Uterus (tissue), 4 donors: ENCODE measurements around the gene QKI. TPM values are rescaled to one million over a fixed set of nuclear protein-coding genes. Genes with fewer than 3 reads are reported as not detected.
"Not testable (repeated sequence)": the region's sequence is repeated elsewhere in the genome, so short reads cannot be mapped to it uniquely, and the experiment has no call there.

Experiments used
- DNase-seq, 2 donors: peaks; one replicate each; pipeline ENCODE4 v3.0.0-alpha.2; 2019 to 2020
- H3K27ac ChIP-seq, 2 donors: fragments of 200-600 bp; sonication (generic); 1 replicate in 1 of 2; 2 replicates in 1 of 2; pipeline ENCODE4 v1.5.1; 2016 to 2018
- H3K27me3 ChIP-seq, 2 donors: fragments of 200-600 bp; sonication (generic); one replicate each; pipeline ENCODE4 v1.5.1; 2018 to 2019; ENCODE audit warnings: control low read depth in 1 of 2
- H3K36me3 ChIP-seq, 2 donors: fragments of 200-600 bp; sonication (generic); one replicate each; pipeline ENCODE4 v1.5.1; 2019; ENCODE audit warnings: control low read depth in 1 of 2
- H3K4me1 ChIP-seq, 2 donors: fragments of 200-600 bp; sonication (generic); one replicate each; pipeline ENCODE4 v1.5.1; 2018 to 2019; ENCODE audit warnings: control low read depth in 1 of 2
- H3K4me3 ChIP-seq, 2 donors: fragments of 200-600 bp; sonication (generic); 1 replicate in 1 of 2; 2 replicates in 1 of 2; pipeline ENCODE4 v1.5.1; 2018 to 2019; ENCODE audit warnings: mild to moderate bottlenecking in 1 of 2
- H3K9me3 ChIP-seq, 2 donors: fragments of 200-600 bp; sonication (generic); one replicate each; pipeline ENCODE4 v1.5.1; 2019; ENCODE audit warnings: control low read depth in 1 of 2
- POLR2A ChIP-seq, 2 donors: fragments of 450-650 bp; IDR thresholded peaks; one replicate each; pipeline ENCODE4 v1.6.1; 2016; ENCODE audit warnings: antibody characterized with exemption in 2 of 2, mild to moderate bottlenecking in 1 of 2, moderate library complexity in 1 of 2
- intact Hi-C: fragments of 100-400 bp; cut with DNase I; formaldehyde crosslinking; loops from one replicate; pipeline ENCODE4 v1.15.1; 2023; ENCODE audit warnings: low total_unique reads
- total RNA-seq, 4 donors: library from RNA; depleted of rRNA in 3 of 4; stranded (reverse); fragments of >200 nt in 3 of 4; gene quantifications; one replicate each; pipeline versions ENCODE4 v1.1.0 to v1.2.4, GENCODE V29; 2014 to 2023
- TF ChIP-seq, protein P1 (sequence below), 4 experiments: fragments of 200-600 bp in 2 of 4; fragments of 450-650 bp in 2 of 4; sonication (generic) in 2 of 4; IDR thresholded peaks; one replicate each; pipeline ENCODE4 v1.5.1; 2016 to 2019; ENCODE audit warnings: antibody characterized with exemption in 4 of 4, mild to moderate bottlenecking in 2 of 4, moderate library complexity in 1 of 4
- donor health status: DM: yes; HTN: yes; CAD: no.

Gene QKI
- total RNA-seq, 4 donors from 2014 or later, result 93.5 to 213 (median 164) TPM

DNA sequence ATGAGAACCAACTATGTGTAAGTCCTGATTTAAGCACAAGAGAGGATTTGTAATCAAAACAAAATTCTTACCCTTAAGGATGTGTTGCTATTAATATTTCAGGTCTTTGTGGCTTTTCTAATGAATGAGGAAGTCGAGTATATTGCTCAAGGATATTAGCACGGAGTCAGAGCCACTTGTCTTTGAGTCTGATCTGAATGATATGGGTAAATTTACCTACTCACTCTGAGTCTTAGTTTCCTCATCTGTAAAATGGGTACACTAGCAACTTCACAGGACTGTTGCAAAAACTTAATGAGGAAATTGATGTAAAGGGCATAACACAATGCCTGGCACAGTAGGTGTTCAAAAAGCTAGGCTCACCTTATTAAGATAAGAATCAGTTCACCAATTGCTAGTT lies 30.0 kb upstream of the QKI start:
- TF ChIP-seq, protein P1, sequence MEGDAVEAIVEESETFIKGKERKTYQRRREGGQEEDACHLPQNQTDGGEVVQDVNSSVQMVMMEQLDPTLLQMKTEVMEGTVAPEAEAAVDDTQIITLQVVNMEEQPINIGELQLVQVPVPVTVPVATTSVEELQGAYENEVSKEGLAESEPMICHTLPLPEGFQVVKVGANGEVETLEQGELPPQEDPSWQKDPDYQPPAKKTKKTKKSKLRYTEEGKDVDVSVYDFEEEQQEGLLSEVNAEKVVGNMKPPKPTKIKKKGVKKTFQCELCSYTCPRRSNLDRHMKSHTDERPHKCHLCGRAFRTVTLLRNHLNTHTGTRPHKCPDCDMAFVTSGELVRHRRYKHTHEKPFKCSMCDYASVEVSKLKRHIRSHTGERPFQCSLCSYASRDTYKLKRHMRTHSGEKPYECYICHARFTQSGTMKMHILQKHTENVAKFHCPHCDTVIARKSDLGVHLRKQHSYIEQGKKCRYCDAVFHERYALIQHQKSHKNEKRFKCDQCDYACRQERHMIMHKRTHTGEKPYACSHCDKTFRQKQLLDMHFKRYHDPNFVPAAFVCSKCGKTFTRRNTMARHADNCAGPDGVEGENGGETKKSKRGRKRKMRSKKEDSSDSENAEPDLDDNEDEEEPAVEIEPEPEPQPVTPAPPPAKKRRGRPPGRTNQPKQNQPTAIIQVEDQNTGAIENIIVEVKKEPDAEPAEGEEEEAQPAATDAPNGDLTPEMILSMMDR (IDR thresholded peaks at IDR 0.05), result no peak
- TF ChIP-seq POLR2A (IDR thresholded peaks at IDR 0.05), result no peak
- no peak for DNase-seq
- H3K4me1 ChIP-seq, result no peaks in the 10 kb centered on the region
- H3K27me3 ChIP-seq, result no peaks in the 10 kb centered on the region
- no peaks in the 10 kb centered on the region for H3K9me3 ChIP-seq
- H3K27ac ChIP-seq, result no peak overlapping the region
- intact Hi-C loops, result no loop called here
- H3K4me3 ChIP-seq, result no peak overlapping the region
- H3K36me3 ChIP-seq, result no peaks in the 10 kb centered on the region

DNA sequence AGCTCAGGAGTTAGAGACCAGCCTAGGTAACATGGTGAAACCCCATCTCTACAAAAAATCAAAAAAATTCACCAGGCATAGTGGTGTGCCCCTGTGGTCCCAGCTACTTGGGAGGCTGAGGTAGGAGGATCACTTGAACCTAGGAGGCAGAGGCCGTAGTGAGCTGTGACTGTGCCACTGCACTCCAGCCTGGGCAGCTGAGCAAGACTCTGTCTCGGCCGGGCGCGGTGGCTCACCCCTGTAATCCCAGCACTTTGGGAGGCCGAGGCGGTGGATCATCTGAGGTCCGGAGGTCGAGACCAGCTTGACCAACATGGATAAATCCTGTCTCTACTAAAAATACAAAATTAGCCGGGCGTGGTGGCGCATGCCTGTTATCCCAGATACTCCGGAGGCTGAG lies 29.0 kb upstream of the QKI start:
- not testable (repeated sequence) for DNase-seq

DNA sequence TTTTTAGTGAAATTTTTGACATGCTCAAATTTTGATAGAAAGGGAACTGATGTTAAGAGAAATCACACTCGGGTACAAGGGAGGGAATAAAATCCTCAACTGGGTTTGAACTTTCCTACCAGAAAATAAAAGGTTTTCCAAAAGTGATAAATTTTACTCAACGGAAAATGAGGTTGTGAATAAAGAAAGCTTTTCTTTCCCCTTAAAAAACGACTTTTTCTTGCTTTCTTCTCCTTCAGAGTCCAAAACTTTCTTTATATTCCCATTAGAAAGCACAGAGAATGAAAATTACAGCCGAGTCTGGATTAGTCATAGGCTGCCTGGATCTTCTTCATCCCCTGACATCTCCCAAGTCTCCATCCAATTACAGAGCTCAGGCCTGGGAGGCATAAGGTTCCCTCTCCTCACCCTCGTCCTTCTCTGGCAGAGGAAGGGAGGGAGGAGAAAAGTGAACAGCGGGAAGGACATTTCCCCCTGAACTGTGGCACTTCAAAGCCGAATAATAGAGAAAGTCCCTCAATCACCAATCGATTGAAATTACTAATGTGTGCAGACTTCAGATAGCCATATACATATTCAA lies 28.1 kb upstream of the QKI start:
- H3K27me3 ChIP-seq, result no peaks in the 10 kb centered on the region
- intact Hi-C loops, result no loop called here
- no peak overlapping the region for H3K27ac ChIP-seq
- TF ChIP-seq, protein P1 (IDR thresholded peaks at IDR 0.05), result no peak
- no peak for TF ChIP-seq POLR2A (IDR thresholded peaks at IDR 0.05)
- no peaks in the 10 kb centered on the region for H3K9me3 ChIP-seq
- no peak for DNase-seq
- no peaks in the 10 kb centered on the region for H3K4me1 ChIP-seq
- no peaks in the 10 kb centered on the region for H3K36me3 ChIP-seq
- H3K4me3 ChIP-seq, result no peak overlapping the region

More for the DNA sequence above, 29.0 kb upstream of the QKI start:
- H3K27ac ChIP-seq, H3K4me1 ChIP-seq, intact Hi-C loops, H3K36me3 ChIP-seq, H3K4me3 ChIP-seq, H3K27me3 ChIP-seq, H3K9me3 ChIP-seq: not testable (repeated sequence)

DNA sequence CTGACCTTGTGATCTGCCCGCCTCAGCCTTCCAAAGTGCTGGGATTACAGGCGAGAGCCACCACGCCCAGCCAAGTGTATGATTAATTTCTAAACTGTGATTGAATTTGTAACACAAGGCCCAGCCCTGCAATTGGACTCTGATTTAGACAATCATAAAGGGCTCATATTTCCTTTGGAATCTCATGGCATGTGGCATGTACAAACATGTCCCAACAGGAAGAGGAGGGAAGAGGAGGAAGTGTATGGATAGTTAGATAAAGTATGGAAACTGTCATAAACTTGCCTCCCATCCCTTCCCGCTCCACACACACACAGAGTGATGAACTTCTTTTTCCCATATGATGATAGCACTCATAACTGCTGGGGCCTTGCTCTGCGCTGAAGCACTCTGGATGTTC lies 27.2 kb upstream of the QKI start:
- no peaks in the 10 kb centered on the region for H3K4me1 ChIP-seq
- TF ChIP-seq, protein P1 (IDR thresholded peaks at IDR 0.05), result no peak
- no peak for TF ChIP-seq POLR2A (IDR thresholded peaks at IDR 0.05)
- H3K9me3 ChIP-seq, result no peaks in the 10 kb centered on the region
- no peak for DNase-seq
- intact Hi-C loops, result no loop called here
- H3K36me3 ChIP-seq, result no peaks in the 10 kb centered on the region
- H3K27me3 ChIP-seq, result no peaks in the 10 kb centered on the region
- H3K27ac ChIP-seq, result no peak overlapping the region
- no peak overlapping the region for H3K4me3 ChIP-seq

DNA sequence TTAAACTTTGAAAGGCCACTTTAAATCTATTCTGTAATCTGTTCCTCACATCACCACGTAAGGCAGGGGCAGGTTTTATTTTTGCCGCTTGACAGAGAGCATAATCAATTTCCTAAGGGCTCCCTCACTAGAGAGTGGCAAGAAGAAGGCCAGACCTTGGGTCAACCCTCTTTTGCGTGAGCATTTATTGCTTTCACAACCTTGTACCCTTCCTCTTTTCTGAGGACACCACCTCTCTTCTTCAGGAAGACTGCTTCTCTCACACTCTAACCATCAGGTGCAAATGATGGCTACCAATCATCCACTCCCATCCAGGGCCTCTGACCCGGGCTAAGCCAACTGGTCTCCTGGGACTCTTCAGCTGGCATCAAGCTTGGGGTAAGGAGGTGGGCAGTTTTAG lies 25.2 kb upstream of the QKI start:
- intact Hi-C loops, result no loop called here
- H3K4me1 ChIP-seq, result no peaks in the 10 kb centered on the region
- H3K27ac ChIP-seq, result no peak overlapping the region
- no peaks in the 10 kb centered on the region for H3K27me3 ChIP-seq
- H3K4me3 ChIP-seq, result no peak overlapping the region
- no peaks in the 10 kb centered on the region for H3K9me3 ChIP-seq
- H3K36me3 ChIP-seq, result no peaks in the 10 kb centered on the region
- TF ChIP-seq, protein P1 (IDR thresholded peaks at IDR 0.05), result no peak
- no peak for TF ChIP-seq POLR2A (IDR thresholded peaks at IDR 0.05)
- DNase-seq, result no peak

DNA sequence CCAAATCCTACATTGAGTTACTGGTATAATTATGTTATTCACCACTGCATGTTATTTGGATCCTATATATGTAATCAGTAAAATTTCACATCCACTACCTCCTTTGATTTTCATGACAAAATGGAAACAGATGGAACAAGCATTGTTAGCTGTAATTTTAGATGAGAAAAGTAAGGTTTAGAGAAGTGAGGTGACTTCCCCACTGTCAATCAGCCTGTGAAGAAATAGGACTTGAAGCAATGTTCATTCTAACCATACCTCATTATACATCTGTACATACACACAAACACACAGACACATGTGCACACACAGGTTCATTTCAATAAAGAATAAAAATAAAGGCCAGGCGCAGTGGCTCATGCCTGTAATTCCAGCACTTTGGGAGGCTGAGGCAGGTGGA lies 23.7 kb upstream of the QKI start:
- no peak overlapping the region for H3K27ac ChIP-seq
- DNase-seq, result no peak
- intact Hi-C loops, result no loop called here
- no peaks in the 10 kb centered on the region for H3K27me3 ChIP-seq
- H3K9me3 ChIP-seq, result no peaks in the 10 kb centered on the region
- no peak for TF ChIP-seq POLR2A (IDR thresholded peaks at IDR 0.05)
- TF ChIP-seq, protein P1 (IDR thresholded peaks at IDR 0.05), result no peak
- no peaks in the 10 kb centered on the region for H3K4me1 ChIP-seq
- no peaks in the 10 kb centered on the region for H3K36me3 ChIP-seq
- no peak overlapping the region for H3K4me3 ChIP-seq
